IPS DF 6.9 (cell line): ENCODE measurements around the gene GNS.
A peak's percentile ranks its signal among the peaks of the same experiment; 100 is the strongest.
"Not testable (repeated sequence)": the region's sequence is repeated elsewhere in the genome, so short reads cannot be mapped to it uniquely, and the experiment has no call there.

Source experiments
- DNase-seq: peaks from one replicate; pipeline ENCODE4 v3.0.0-alpha.2; 2013; ENCODE audit warnings: low read depth, low spot score
- H3K27ac ChIP-seq: one replicate; pipeline ENCODE4 v1.5.1; 2013; ENCODE audit warnings: low read length, control low read depth
- H3K27me3 ChIP-seq: 2 replicates; pipeline ENCODE4 v1.6.1; 2013; ENCODE audit warnings: mild to moderate bottlenecking, low read length; ENCODE audit not compliant: control insufficient read depth, insufficient read depth
- H3K36me3 ChIP-seq: 2 replicates; pipeline ENCODE4 v1.6.1; 2013; ENCODE audit warnings: low read length; ENCODE audit not compliant: control insufficient read depth, insufficient read depth
- H3K4me1 ChIP-seq: 2 replicates; pipeline ENCODE4 v1.6.1; 2013; ENCODE audit warnings: low read length; ENCODE audit not compliant: control insufficient read depth, insufficient read depth
- H3K4me3 ChIP-seq: 2 replicates; pipeline ENCODE4 v1.5.1; 2013; ENCODE audit warnings: mild to moderate bottlenecking, low read length
- H3K9me3 ChIP-seq: 2 replicates; pipeline ENCODE4 v1.6.1; 2013; ENCODE audit warnings: low read length, inconsistent platforms; ENCODE audit not compliant: control insufficient read depth, insufficient read depth
- WGBS: extraction: QIAGEN DNeasy Blood & Tissue Kit; methylation state at CpG from one replicate; pipeline ENCODE4 v1.1.7; 2013; ENCODE audit warnings: mixed read lengths, missing lambda C conversion rate; ENCODE audit not compliant: insufficient read length, insufficient coverage; 5-methylcytosine and 5-hydroxymethylcytosine counted together

GNS gene

GRCh38 chr12:64759035-64759894, at the start of gene GNS:
TSS of gene GNS (minus strand) at chr12:64759406. CDS start at chr12:64759276, 130 bp downstream.
- no peaks in the 10 kb centered on the region for H3K9me3 ChIP-seq
- H3K36me3 ChIP-seq, result no peaks in the 10 kb centered on the region
- no peaks in the 10 kb centered on the region for H3K27me3 ChIP-seq
- peak within 1 kb of the TSS; percentile 62 for H3K4me3 ChIP-seq
- no peaks in the 10 kb centered on the region for H3K4me1 ChIP-seq
- DNase-seq, result peak; percentile 66
- no peak within 1 kb of the TSS for H3K27ac ChIP-seq
- WGBS, result no CpG with 5 or more reads among the region's 67 CpGs

DNA sequence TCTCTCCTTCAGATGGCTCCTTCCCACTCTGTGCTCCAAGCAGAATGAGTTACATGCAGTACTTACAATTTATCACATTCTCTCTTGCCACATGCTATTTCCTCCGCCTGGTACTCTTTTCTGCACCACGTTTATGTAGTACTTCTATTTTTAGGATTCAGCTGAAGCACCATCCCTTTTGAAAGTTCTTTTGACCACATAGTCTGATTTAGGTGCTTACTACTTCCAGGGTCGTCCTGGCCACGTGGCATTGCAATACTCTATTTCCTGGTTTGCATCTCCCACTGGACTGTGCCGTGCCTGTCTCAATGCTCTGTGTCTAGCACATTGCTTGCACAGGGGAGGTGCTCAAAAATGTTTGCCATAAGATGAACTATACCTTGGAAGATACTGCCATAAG, 48.9 kb upstream of the GNS start:
- DNase-seq, result no peak
- Histone ChIP-seq H3K36me3 (no peaks in the 10 kb centered on the region), H3K4me1 (no peaks in the 10 kb centered on the region), H3K4me3 (no peak overlapping the region), H3K27me3 (no peaks in the 10 kb centered on the region), H3K27ac (no peak overlapping the region), H3K9me3 (no peaks in the 10 kb centered on the region)
- WGBS, result no CpG with 5 or more reads among the region's 5 CpGs

DNA sequence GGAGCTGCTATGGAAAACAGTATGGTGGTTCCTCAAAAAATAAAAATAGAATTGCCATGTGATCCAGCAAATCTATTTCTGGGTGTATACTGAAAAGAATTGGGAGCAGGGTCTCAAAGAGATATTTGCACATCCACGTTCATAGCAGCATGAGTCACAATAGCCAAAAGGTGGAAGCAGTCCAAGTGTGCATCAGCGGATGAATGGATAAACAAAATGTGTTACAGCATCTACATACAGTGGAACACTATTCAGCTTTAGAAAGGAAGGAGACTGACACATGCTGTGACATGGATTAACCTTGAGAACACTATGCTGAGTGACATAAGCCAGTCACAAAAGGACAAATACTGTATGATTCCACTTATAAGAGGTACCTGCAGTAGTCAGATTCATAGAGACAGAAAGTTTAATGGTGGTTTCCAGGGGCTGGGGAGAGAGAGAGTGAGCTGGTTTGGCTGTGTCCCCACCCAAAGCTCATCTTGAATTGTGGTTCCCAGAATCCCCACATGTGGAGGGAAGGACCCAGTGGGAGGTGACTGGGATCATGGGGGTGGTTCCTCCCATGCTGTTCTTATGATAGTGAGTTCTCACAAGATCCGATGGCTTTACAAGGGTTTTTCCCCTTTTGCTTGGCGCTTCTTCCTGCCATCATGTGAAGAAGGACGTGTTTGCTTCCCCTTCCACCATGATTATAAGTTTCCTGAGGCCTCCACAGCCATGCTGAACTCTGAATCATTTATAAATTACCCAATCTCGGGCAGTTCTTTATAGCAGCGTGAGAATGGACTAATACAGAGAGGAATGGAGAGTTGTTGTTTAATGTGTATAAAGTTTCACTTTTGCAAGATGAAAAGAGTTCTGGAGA, 47.6 kb upstream of the GNS start:
- no CpG with 5 or more reads among the region's 7 CpGs for WGBS
- Histone ChIP-seq H3K9me3 (no peaks in the 10 kb centered on the region), H3K36me3 (no peaks in the 10 kb centered on the region), H3K27me3 (no peaks in the 10 kb centered on the region), H3K4me1 (no peaks in the 10 kb centered on the region), H3K27ac (no peak overlapping the region), H3K4me3 (no peak overlapping the region)
- DNase-seq, result no peak

GRCh38 chr12:64806173-64806572, 47.0 kb upstream of the GNS start:
- no peak overlapping the region for H3K27ac ChIP-seq
- H3K4me3 ChIP-seq, result no peak overlapping the region
- no peaks in the 10 kb centered on the region for H3K27me3 ChIP-seq
- DNase-seq, result no peak
- no CpG with 5 or more reads among the region's 2 CpGs for WGBS
- no peaks in the 10 kb centered on the region for H3K4me1 ChIP-seq
- no peaks in the 10 kb centered on the region for H3K36me3 ChIP-seq
- no peaks in the 10 kb centered on the region for H3K9me3 ChIP-seq

DNA sequence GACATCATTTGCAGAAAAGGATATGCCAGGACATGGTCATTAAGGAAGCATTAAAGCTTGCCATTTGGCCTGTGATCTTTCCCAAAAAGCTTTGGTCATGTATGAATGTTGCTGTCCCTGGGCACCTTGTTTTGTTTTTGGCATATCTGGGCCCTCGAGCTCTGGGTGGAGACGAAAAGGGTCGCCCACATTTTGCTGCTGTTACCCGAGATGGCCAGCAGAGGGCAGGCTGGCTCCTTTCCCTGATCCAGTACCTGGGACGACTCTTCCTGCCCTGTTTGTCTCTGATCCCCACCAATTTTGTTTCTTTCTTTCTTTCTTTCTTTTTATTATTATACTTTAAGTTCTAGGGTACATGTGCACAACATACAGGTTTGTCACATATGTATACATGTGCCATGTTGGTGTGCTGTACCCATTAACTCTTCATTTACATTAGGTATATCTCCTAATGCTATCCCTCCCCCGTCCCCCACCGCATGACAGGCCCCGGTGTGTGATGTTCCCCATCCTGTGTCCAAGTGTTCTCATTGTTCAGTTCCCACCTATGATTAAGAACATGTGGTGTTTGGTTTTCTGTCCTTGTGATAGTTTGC, 43.1 kb upstream of the GNS start:
- DNase-seq, H3K4me3 ChIP-seq, H3K27ac ChIP-seq, H3K27me3 ChIP-seq, H3K36me3 ChIP-seq, H3K9me3 ChIP-seq, H3K4me1 ChIP-seq: not testable (repeated sequence)
- WGBS, result no CpG with 5 or more reads among the region's 8 CpGs

GRCh38 chr12:64801381-64801780, 42.2 kb upstream of the GNS start:
- Histone ChIP-seq H3K4me1 (no peaks in the 10 kb centered on the region), H3K9me3 (no peaks in the 10 kb centered on the region), H3K27me3 (no peaks in the 10 kb centered on the region), H3K27ac (no peak overlapping the region), H3K4me3 (no peak overlapping the region), H3K36me3 (no peaks in the 10 kb centered on the region)
- DNase-seq, result no peak
- no CpG with 5 or more reads among the region's 2 CpGs for WGBS

GRCh38 chr12:64800640-64801039, 41.4 kb upstream of the GNS start:
- no peak for DNase-seq
- WGBS, result no CpG with 5 or more reads among the region's 5 CpGs
- H3K36me3 ChIP-seq, result no peaks in the 10 kb centered on the region
- no peak overlapping the region for H3K27ac ChIP-seq
- H3K4me3 ChIP-seq, result no peak overlapping the region
- no peaks in the 10 kb centered on the region for H3K9me3 ChIP-seq
- no peaks in the 10 kb centered on the region for H3K27me3 ChIP-seq
- no peaks in the 10 kb centered on the region for H3K4me1 ChIP-seq

DNA sequence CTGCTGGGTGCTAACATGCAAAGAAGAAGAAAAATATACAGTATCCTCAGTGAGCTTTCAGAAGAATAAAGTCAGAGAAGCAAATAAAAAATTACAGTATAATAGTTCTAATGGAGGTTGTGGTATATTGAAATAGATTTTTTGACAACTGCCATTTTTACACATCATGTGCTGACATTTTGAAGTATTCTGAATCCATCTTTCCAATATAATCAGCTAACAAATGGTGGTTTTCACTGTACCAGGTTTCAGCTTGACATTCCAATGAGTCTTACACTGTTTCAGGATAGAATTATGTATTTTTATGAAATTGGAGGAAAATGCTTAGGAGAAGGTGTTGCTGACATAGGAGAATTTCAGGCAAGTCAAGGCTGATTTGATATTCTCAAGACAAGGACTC, 39.0 kb upstream of the GNS start:
- H3K27ac ChIP-seq, result no peak overlapping the region
- H3K36me3 ChIP-seq, result no peaks in the 10 kb centered on the region
- no peaks in the 10 kb centered on the region for H3K4me1 ChIP-seq
- no peak overlapping the region for H3K4me3 ChIP-seq
- no peak for DNase-seq
- H3K27me3 ChIP-seq, result no peaks in the 10 kb centered on the region
- H3K9me3 ChIP-seq, result no peaks in the 10 kb centered on the region

GRCh38 chr12:64797156-64797555, 38.0 kb upstream of the GNS start:
- Histone ChIP-seq H3K4me3 (no peak overlapping the region), H3K36me3 (no peaks in the 10 kb centered on the region), H3K27ac (no peak overlapping the region), H3K9me3 (no peaks in the 10 kb centered on the region), H3K4me1 (no peaks in the 10 kb centered on the region), H3K27me3 (no peaks in the 10 kb centered on the region)
- DNase-seq, result no peak
- WGBS, result no CpG with 5 or more reads among the region's 1 CpG

DNA sequence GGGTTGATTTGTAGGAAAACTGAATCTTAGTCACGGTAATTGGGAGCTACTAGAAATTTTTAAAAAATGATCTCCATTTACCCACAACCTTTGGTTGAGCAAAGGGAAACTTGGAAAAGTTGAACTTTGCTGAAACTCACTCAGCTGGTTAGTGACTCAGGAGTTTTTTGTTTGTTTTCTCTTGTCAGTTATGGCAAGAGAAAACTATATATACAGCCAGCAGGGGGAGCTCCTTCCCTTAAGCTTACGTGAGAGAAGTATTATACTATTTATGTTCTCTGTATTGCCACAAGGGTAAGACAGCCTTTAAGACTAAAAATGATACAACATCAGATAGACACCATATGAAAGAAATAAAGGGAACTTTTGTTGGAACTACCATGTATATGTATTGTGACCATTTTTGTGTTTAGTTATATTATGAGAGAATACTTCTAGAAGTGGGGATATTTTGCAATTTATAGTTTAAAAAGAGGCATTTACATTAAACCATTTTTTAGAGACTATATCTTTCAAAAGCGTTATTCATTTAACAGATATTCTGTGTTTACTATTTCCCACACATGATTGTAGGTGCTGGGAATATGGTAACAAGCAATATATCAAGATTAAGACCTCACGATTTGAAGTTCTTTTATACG, 37.1 kb upstream of the GNS start:
- H3K4me1 ChIP-seq, result no peaks in the 10 kb centered on the region
- no peaks in the 10 kb centered on the region for H3K36me3 ChIP-seq
- H3K9me3 ChIP-seq, result no peaks in the 10 kb centered on the region
- no CpG with 5 or more reads among the region's 5 CpGs for whole genome bisulfite sequencing
- H3K27ac ChIP-seq, result no peak overlapping the region
- H3K27me3 ChIP-seq, result no peaks in the 10 kb centered on the region
- no peak for DNase-seq
- H3K4me3 ChIP-seq, result no peak overlapping the region
